Measurements from ENCODE around the gene CSF3. TPM values are rescaled to one million over a fixed set of nuclear protein-coding genes. Genes with fewer than 3 reads are reported as not detected.

CSF3 gene
- total and polyA plus RNA-seq, 2 of the 4 experiments (the other 2 are of a cell fraction) = not detected

- TF ChIP-seq CHD1 (IDR thresholded peaks at IDR 0.05; ENCODE audit: low read depth, low read length) (no peak), POLR2A (IDR thresholded peaks at IDR 0.05; ENCODE audit: low read depth, low read length) (no peak), CEBPB (IDR thresholded peaks at IDR 0.05; ENCODE audit: low read depth, low read length) (no peak), MAZ (IDR thresholded peaks at IDR 0.05; ENCODE audit: borderline replicate concordance, low read depth, low read length) (no peak), SMC3 (IDR thresholded peaks at IDR 0.05; ENCODE audit: low read depth, low read length) (no peak), RAD21 (IDR thresholded peaks at IDR 0.05; ENCODE audit: low read length) (no peak), MAFK (IDR thresholded peaks at IDR 0.05; ENCODE audit: low read depth, low read length) (no peak), RCOR1 (IDR thresholded peaks at IDR 0.05; ENCODE audit: insufficient replicate concordance, low read length) (no peak), MXI1 (IDR thresholded peaks at IDR 0.05; ENCODE audit: borderline replicate concordance, low read depth, low read length) (no peak), NFE2L2 (IDR thresholded peaks at IDR 0.05; ENCODE audit: low read depth, low read length) (no peak), RFX5 (IDR thresholded peaks at IDR 0.05; ENCODE audit: low read depth, low read length) (no peak), BHLHE40 (IDR thresholded peaks at IDR 0.05; ENCODE audit: low read depth, low read length) (no peak)
- TF ChIP-seq, protein P1, sequence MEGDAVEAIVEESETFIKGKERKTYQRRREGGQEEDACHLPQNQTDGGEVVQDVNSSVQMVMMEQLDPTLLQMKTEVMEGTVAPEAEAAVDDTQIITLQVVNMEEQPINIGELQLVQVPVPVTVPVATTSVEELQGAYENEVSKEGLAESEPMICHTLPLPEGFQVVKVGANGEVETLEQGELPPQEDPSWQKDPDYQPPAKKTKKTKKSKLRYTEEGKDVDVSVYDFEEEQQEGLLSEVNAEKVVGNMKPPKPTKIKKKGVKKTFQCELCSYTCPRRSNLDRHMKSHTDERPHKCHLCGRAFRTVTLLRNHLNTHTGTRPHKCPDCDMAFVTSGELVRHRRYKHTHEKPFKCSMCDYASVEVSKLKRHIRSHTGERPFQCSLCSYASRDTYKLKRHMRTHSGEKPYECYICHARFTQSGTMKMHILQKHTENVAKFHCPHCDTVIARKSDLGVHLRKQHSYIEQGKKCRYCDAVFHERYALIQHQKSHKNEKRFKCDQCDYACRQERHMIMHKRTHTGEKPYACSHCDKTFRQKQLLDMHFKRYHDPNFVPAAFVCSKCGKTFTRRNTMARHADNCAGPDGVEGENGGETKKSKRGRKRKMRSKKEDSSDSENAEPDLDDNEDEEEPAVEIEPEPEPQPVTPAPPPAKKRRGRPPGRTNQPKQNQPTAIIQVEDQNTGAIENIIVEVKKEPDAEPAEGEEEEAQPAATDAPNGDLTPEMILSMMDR (conservative IDR thresholded peaks at IDR 0.05; ENCODE audit: low read depth, low read length) = no peak
- TF ChIP-seq, protein P2, sequence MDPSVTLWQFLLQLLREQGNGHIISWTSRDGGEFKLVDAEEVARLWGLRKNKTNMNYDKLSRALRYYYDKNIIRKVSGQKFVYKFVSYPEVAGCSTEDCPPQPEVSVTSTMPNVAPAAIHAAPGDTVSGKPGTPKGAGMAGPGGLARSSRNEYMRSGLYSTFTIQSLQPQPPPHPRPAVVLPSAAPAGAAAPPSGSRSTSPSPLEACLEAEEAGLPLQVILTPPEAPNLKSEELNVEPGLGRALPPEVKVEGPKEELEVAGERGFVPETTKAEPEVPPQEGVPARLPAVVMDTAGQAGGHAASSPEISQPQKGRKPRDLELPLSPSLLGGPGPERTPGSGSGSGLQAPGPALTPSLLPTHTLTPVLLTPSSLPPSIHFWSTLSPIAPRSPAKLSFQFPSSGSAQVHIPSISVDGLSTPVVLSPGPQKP (IDR thresholded peaks at IDR 0.05; ENCODE audit: borderline replicate concordance, low read depth, low read length) = no peak
- no TSS peak for BruUV-seq (replicated peaks)
- no peaks in the 10 kb centered on the region for H3K9me3 ChIP-seq (ENCODE audit: control insufficient read depth, insufficient read depth, low read length)
- H3K4me2 ChIP-seq (ENCODE audit: low read depth, low read length) = no peak overlapping the region
- no peak overlapping the region for H2BK15ac ChIP-seq (ENCODE audit: low read depth, low read length)
- no peaks in the 10 kb centered on the region for H3K27me3 ChIP-seq (ENCODE audit: control insufficient read depth, insufficient read depth, low read length)
- H2BK5ac ChIP-seq (ENCODE audit: low read depth, low read length, poor library complexity, severe bottlenecking) = no peak overlapping the region
- no peak overlapping the region for H4K5ac ChIP-seq (ENCODE audit: low read depth, low read length)
- no peak overlapping the region for H2BK120ac ChIP-seq (ENCODE audit: low read depth, low read length)
- no peak overlapping the region for H3K9ac ChIP-seq (ENCODE audit: low read depth, low read length)
- ATAC-seq (ENCODE audit: low read depth) (no peak), DNase-seq (no peak)
- no peak overlapping the region for H3K56ac ChIP-seq (ENCODE audit: extremely low read depth, insufficient read depth, low read length)
- in situ Hi-C loops (cut with MboI; ENCODE audit: low sequenced_read_pairs) = loop anchor here (10.0 kb wide), 1 partner anchor 262 kb away; the partner anchor contains the start of gene CDC6
- H3K79me1 ChIP-seq (ENCODE audit: low read depth in 1 of 2, low read length in 2 of 2) = 0 out of 4 replicates have a peak, but pooled peaks cover 0 to 6% of the 10 kb centered on the region in 2 experiments
- H3K14ac ChIP-seq (replicated peaks; ENCODE audit: low read depth, low read length) = no peak overlapping the region
- H3K27ac ChIP-seq (ENCODE audit: insufficient read depth, low read length) = no peak overlapping the region
- ChIA-PET POLR2A (ENCODE audit: unreplicated experiment) (no interaction called here), CTCF (no interaction called here)
- H3K4ac ChIP-seq (ENCODE audit: low read depth, low read length) = no peak overlapping the region
- peaks cover 2% of the 10 kb centered on the region; the same call in 1 of the 2 replicates for H3K9me1 ChIP-seq (ENCODE audit: insufficient read depth, low read length)
- H4K20me1 ChIP-seq (ENCODE audit: insufficient read depth, low read length) = no peaks in the 10 kb centered on the region
- peaks cover 36% of the 10 kb centered on the region for H3K4me1 ChIP-seq (ENCODE audit: control insufficient read depth, insufficient read depth, low read length)
- H3K4me3 ChIP-seq (ENCODE audit: insufficient read depth, low read depth, low read length) = no peak overlapping the region
- no peak overlapping the region for H2AFZ ChIP-seq (replicated peaks; ENCODE audit: low read length, poor library complexity)
- intact Hi-C loops (cut with micrococcal nuclease) = no loop called here
- no peak overlapping the region for H2BK20ac ChIP-seq (ENCODE audit: low read depth, low read length)
- H3K23ac ChIP-seq (ENCODE audit: low read depth, low read length) = no peak overlapping the region
- no peak overlapping the region for H4K91ac ChIP-seq (ENCODE audit: insufficient read depth, low read depth, low read length)
- no peak overlapping the region for H4K8ac ChIP-seq (ENCODE audit: low read depth in 2 of 2, low read length in 2 of 2)
- H3K36me3 ChIP-seq (ENCODE audit: control insufficient read depth, insufficient read depth, low read length) = peaks cover 38% of the 10 kb centered on the region
- peak overlapping the region; percentile 2; the same call in 1 of the 2 replicates for H2AK5ac ChIP-seq (ENCODE audit: low read depth, low read length)
- 81% methylated on average over 11 of the region's 19 CpGs; no CpG with 5 or more reads in 1 of the 2 experiments for WGBS, 2 experiments (ENCODE audit: extremely low coverage in 2 of 2, insufficient read length in 1 of 2)
- dilution Hi-C loops (cut with HindIII; ENCODE audit: low sequenced_read_pairs, unreplicated experiment) = no loop called here
- no peak overlapping the region for H3K18ac ChIP-seq (ENCODE audit: low read depth, low read length)
- H2AK9ac ChIP-seq (replicated peaks; ENCODE audit: low read depth, low read length, poor library complexity) = no peak overlapping the region
Measured at GRCh38 chr17:40022961-40023541, 7.8 kb downstream of the CSF3 start.
